Measurements from ENCODE around the gene MGAT4B. TPM values are rescaled to one million over a fixed set of nuclear protein-coding genes. Genes with fewer than 3 reads are reported as not detected.

MGAT4B gene
- total and polyA plus RNA-seq, 2 experiments from 2014 or later, result 159 to 243 TPM

DNA sequence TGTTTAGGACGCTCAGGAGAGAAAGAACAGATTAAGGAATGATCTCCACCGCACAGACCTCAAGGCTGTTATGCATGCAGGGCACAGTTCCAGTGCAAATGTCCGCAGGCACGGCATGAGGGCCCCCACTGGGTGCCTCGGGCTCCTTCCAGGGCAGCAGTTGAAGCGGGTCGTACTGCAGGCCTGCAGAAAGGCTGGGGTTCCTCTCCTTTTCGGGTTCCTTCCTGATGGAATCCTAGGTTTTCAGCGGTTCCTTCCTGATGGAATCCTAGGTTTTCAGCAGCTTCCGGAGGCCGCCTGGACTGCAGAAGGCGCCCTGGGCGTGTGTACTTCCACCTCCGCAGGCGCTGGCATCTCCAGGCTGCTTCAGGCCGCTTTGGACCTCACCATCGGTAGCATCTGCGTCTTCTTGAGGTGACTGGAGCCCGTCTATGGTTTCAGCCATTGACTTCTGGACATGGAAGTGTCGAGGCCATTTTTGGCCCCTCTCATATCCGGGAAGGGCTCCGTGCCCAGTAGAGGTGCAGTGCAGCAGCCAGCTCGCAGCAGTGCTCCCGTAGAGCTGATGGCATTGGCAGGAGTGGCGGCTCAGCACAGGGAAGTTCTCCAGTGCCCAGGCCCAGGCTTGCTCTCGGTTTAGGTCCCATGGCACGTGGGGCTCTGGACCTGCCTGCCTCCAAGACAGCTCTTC, 5.6 kb upstream of the MGAT4B start:
- 96% methylated on average over 27 of the region's 27 CpGs for WGBS (ENCODE audit: low lambda C conversion rate, missing lambda C conversion rate)
- H2AFZ ChIP-seq, result no peak overlapping the region
- TF ChIP-seq, protein P1, sequence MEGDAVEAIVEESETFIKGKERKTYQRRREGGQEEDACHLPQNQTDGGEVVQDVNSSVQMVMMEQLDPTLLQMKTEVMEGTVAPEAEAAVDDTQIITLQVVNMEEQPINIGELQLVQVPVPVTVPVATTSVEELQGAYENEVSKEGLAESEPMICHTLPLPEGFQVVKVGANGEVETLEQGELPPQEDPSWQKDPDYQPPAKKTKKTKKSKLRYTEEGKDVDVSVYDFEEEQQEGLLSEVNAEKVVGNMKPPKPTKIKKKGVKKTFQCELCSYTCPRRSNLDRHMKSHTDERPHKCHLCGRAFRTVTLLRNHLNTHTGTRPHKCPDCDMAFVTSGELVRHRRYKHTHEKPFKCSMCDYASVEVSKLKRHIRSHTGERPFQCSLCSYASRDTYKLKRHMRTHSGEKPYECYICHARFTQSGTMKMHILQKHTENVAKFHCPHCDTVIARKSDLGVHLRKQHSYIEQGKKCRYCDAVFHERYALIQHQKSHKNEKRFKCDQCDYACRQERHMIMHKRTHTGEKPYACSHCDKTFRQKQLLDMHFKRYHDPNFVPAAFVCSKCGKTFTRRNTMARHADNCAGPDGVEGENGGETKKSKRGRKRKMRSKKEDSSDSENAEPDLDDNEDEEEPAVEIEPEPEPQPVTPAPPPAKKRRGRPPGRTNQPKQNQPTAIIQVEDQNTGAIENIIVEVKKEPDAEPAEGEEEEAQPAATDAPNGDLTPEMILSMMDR (IDR thresholded peaks at IDR 0.05; ENCODE audit: poor library complexity), result no peak
- TF ChIP-seq EZH2phosphoT487 (IDR thresholded peaks at IDR 0.05; ENCODE audit: low read depth, severe bottlenecking, unreplicated experiment), result no peak
- TF ChIP-seq EZH2 (IDR thresholded peaks at IDR 0.05; ENCODE audit: borderline replicate concordance), result no peak

DNA sequence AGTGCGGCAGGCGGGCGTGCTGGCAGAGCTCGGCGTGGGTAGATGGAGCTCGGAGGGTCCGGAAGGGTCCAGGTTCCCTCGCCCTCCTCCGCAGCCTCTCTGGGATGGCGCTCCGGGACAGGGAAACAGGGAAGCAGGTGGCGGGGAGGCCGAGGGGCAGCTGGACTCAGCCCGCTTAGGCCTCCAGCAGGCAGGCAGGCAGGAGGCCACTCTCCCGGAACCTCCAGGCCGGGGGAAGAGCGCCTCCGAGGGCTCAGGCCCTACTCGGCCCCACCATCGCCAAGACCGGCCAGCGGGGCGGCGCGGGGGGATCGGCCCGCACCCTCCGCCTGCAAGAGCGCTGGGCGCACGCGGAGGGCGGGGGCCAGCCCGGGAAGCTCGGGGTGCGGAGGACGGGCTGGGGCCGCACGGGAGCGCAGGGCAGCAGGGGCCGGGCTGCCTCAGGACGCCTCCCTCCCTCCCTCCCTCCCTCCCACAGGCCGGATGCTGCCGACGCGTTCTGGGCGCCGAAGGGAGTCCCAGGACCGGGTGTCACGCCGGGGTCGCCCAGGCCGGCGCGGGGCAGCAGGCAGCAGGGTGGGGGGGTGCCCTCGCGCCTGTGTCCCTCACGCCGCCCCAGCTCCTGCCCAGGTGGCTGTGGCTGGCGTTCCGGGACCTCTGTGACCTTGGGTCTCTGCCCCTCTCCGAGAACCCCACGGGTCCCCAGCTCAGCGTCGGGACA, 977 bp downstream of the MGAT4B start:
- no peaks in the 10 kb centered on the region for H3K9me3 ChIP-seq (ENCODE audit: low read depth)
- H3K4me3 ChIP-seq, result peak overlapping the region; percentile 100
- H3K79me2 ChIP-seq, result peaks cover 64% of the 10 kb centered on the region
- peak overlapping the region; percentile 74 for H2AFZ ChIP-seq
- H3K36me3 ChIP-seq (replicated peaks; ENCODE audit: insufficient read depth, low read depth), result no peaks in the 10 kb centered on the region
- DNase-seq (ENCODE audit: low spot score), result peak; percentile 72
- H4K20me1 ChIP-seq (ENCODE audit: insufficient read depth, poor library complexity, severe bottlenecking), result peaks cover 46% of the 10 kb centered on the region
- H3K9me2 ChIP-seq (replicated peaks; ENCODE audit: insufficient read depth), result no peaks in the 10 kb centered on the region
- peak overlapping the region; percentile 99 for H3K4me2 ChIP-seq
- 11% methylated on average over 27 of the region's 65 CpGs for WGBS (ENCODE audit: low lambda C conversion rate, missing lambda C conversion rate)
- H3K4me1 ChIP-seq (ENCODE audit: insufficient read depth), result peaks cover 36% of the 10 kb centered on the region
- peak overlapping the region; percentile 99 for H3K27ac ChIP-seq
- TF ChIP-seq EZH2 (IDR thresholded peaks at IDR 0.05; ENCODE audit: borderline replicate concordance) (no peak), EZH2phosphoT487 (IDR thresholded peaks at IDR 0.05; ENCODE audit: low read depth, severe bottlenecking, unreplicated experiment) (no peak)
- TF ChIP-seq, protein P1 (IDR thresholded peaks at IDR 0.05; ENCODE audit: poor library complexity), result no peak
- no peaks in the 10 kb centered on the region for H3K27me3 ChIP-seq

More for the DNA sequence above, 5.6 kb upstream of the MGAT4B start:
- H4K20me1 ChIP-seq (ENCODE audit: insufficient read depth, poor library complexity, severe bottlenecking), result no peaks in the 10 kb centered on the region
- H3K27ac ChIP-seq, result no peak overlapping the region
- H3K4me3 ChIP-seq, result no peak overlapping the region
- DNase-seq (ENCODE audit: low spot score), result no peak
- no peaks in the 10 kb centered on the region for H3K36me3 ChIP-seq (replicated peaks; ENCODE audit: insufficient read depth, low read depth)
- peaks cover 10% of the 10 kb centered on the region for H3K4me1 ChIP-seq (ENCODE audit: insufficient read depth)
- H3K9me2 ChIP-seq (replicated peaks; ENCODE audit: insufficient read depth), result no peaks in the 10 kb centered on the region
- H3K9me3 ChIP-seq (ENCODE audit: low read depth), result no peaks in the 10 kb centered on the region
- H3K79me2 ChIP-seq, result peaks cover 20% of the 10 kb centered on the region
- no peaks in the 10 kb centered on the region for H3K27me3 ChIP-seq
- H3K4me2 ChIP-seq, result no peak overlapping the region

DNA sequence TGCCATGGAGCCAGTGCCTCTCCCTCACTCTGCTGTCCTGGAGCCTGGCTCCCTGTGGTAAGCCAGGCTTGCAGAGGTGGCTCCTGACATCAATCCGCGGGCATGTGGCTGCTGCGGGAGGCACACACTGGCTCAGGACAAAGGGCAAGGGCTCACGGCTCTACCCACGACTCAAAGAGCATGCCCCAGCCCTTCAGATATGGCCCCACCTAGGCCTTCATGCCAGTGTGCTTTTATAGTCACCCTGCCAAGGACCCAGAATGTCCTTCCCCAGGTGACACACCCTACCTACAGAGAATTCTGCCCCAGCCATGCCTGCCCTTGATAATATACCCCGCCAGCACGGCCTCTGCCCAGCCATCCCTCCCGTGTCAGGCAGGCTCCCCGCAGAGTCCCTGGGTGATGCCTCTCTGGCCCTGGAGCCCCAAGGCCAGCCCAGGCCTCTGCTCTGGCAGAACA, 1.6 kb downstream of the MGAT4B start:
- Histone ChIP-seq H2AFZ (no peak overlapping the region), H3K4me2 (peak overlapping the region; percentile 99), H3K27ac (peak overlapping the region; percentile 99), H4K20me1 (ENCODE audit: insufficient read depth, poor library complexity, severe bottlenecking) (peaks cover 48% of the 10 kb centered on the region), H3K36me3 (replicated peaks; ENCODE audit: insufficient read depth, low read depth) (no peaks in the 10 kb centered on the region), H3K27me3 (no peaks in the 10 kb centered on the region), H3K4me1 (ENCODE audit: insufficient read depth) (peaks cover 36% of the 10 kb centered on the region), H3K9me2 (replicated peaks; ENCODE audit: insufficient read depth) (no peaks in the 10 kb centered on the region), H3K9me3 (ENCODE audit: low read depth) (no peaks in the 10 kb centered on the region), H3K79me2 (peaks cover 63% of the 10 kb centered on the region), H3K4me3 (peak overlapping the region; percentile 100)
- DNase-seq (ENCODE audit: low spot score), result peak; percentile 33
- WGBS (ENCODE audit: low lambda C conversion rate, missing lambda C conversion rate), result 51% methylated on average over 9 of the region's 9 CpGs
- TF ChIP-seq EZH2 (IDR thresholded peaks at IDR 0.05; ENCODE audit: borderline replicate concordance) (no peak), EZH2phosphoT487 (IDR thresholded peaks at IDR 0.05; ENCODE audit: low read depth, severe bottlenecking, unreplicated experiment) (no peak)
- TF ChIP-seq, protein P1 (IDR thresholded peaks at IDR 0.05; ENCODE audit: poor library complexity), result no peak

Measured in hepatocyte (in vitro differentiated cells).